Small intestine (tissue), 7 donors: ENCODE measurements around the gene WRNIP1. TPM values are rescaled to one million over a fixed set of nuclear protein-coding genes. Genes with fewer than 3 reads are reported as not detected.

Experiments
- DNase-seq, 2 donors: peaks; one replicate each; pipeline versions ENCODE4 v3.0.0 to v3.0.0-alpha.2; 2013
- FAIRE-seq: peaks from 2 replicates; lab custom pipeline; 2012; peaks lifted over from hg19 to GRCh38; lab: Jason Lieb, UNC
- H3K27ac ChIP-seq, 3 donors: one replicate each; pipeline ENCODE4 v1.5.1; 2013; ENCODE audit warnings: low read length in 2 of 3, mild to moderate bottlenecking in 2 of 3, control low read depth in 1 of 3, inconsistent platforms in 1 of 3, low read depth in 1 of 3, moderate library complexity in 1 of 3
- H3K27me3 ChIP-seq, 3 donors: one replicate each; pipeline ENCODE4 v1.6.1; 2013; ENCODE audit warnings: low read length in 3 of 3, inconsistent platforms in 1 of 3; ENCODE audit not compliant: control insufficient read depth in 3 of 3, insufficient read depth in 3 of 3
- H3K36me3 ChIP-seq, 3 donors: one replicate each; pipeline ENCODE4 v1.6.1; 2013; ENCODE audit warnings: low read length in 3 of 3, inconsistent platforms in 1 of 3, low read depth in 1 of 3, mild to moderate bottlenecking in 1 of 3, moderate library complexity in 1 of 3; ENCODE audit not compliant: control insufficient read depth in 3 of 3, insufficient read depth in 2 of 3
- H3K4me1 ChIP-seq, 3 donors: one replicate each; pipeline ENCODE4 v1.6.1; 2013; ENCODE audit warnings: low read length in 2 of 3, inconsistent platforms in 1 of 3, low read depth in 1 of 3, mild to moderate bottlenecking in 1 of 3, moderate library complexity in 1 of 3; ENCODE audit not compliant: control insufficient read depth in 3 of 3, insufficient read depth in 2 of 3
- H3K4me3 ChIP-seq, 3 donors: one replicate each; pipeline ENCODE4 v1.5.1; 2013; ENCODE audit warnings: low read length in 3 of 3, control low read depth in 1 of 3, inconsistent platforms in 1 of 3, low read depth in 1 of 3, mild to moderate bottlenecking in 1 of 3, moderate library complexity in 1 of 3
- H3K9me3 ChIP-seq, 2 donors: one replicate each; pipeline ENCODE4 v1.6.1; 2013; ENCODE audit warnings: low read depth in 1 of 2, low read length in 1 of 2; ENCODE audit not compliant: control insufficient read depth in 2 of 2, insufficient read depth in 1 of 2
- WGBS, 3 donors: extraction: QIAGEN DNeasy Blood & Tissue Kit; methylation state at CpG; one replicate each; pipeline ENCODE4 v1.1.7; 2013; 5-methylcytosine and 5-hydroxymethylcytosine counted together
- polyA plus RNA-seq, 4 donors: library from polyadenylated mRNA; stranded (reverse) in 3 of 4; unstranded in 1 of 4; fragments of 200-250 nt in 3 of 4; fragments of 120-200 nt in 1 of 4; gene quantifications; one replicate each; pipeline versions ENCODE4 v1.2.1 to v1.2.3, GENCODE V29; 2013
- donor health status: healthy with polysubstance abuse.
- donor health status: control.
- donor health status: control.
- donor health status: Bipolar disorder and iron deficiency.
- donor health status: healthy.

Gene WRNIP1
- polyA plus RNA-seq, 4 donors = 35.1 to 52.2 (median 43.6) TPM

GRCh38 chr6:2725364-2725988 is 39.7 kb upstream of the WRNIP1 start:
- Histone ChIP-seq H3K4me1 (no peaks in the 10 kb centered on the region), H3K9me3 (no peaks in the 10 kb centered on the region)

GRCh38 chr6:2725999-2726567 is 39.1 kb upstream of the WRNIP1 start:
- Histone ChIP-seq H3K27me3 (no peaks in the 10 kb centered on the region), H3K4me1 (no peaks in the 10 kb centered on the region), H3K36me3 (no peaks in the 10 kb centered on the region), H3K9me3 (no peaks in the 10 kb centered on the region), H3K27ac (no peak overlapping the region), H3K4me3 (no peak overlapping the region)
- WGBS, 3 donors = 40 to 47% (median 41%) methylated on average over 8 of the region's 8 CpGs
- DNase-seq (peak; percentile 3 to 19), FAIRE-seq (no peak)

More at GRCh38 chr6:2725364-2725988, 39.7 kb upstream of the WRNIP1 start:
- 49 to 71% (median 61%) methylated on average over 8 of the region's 8 CpGs for WGBS, 3 donors
- H3K4me3 ChIP-seq = no peak overlapping the region
- no peak for DNase-seq
- no peaks in the 10 kb centered on the region for H3K36me3 ChIP-seq
- H3K27ac ChIP-seq = no peak overlapping the region
- H3K27me3 ChIP-seq = no peaks in the 10 kb centered on the region
- FAIRE-seq = no peak

- FAIRE-seq = no peak
Observed at GRCh38 chr6:2729921-2730320, 35.3 kb upstream of the WRNIP1 start.

GRCh38 chr6:2730353-2731107 is 34.7 kb upstream of the WRNIP1 start:
- Histone ChIP-seq H3K9me3 (no peaks in the 10 kb centered on the region), H3K4me3 (no peak overlapping the region), H3K27me3 (no peaks in the 10 kb centered on the region), H3K27ac (no peak overlapping the region), H3K4me1 (no peaks in the 10 kb centered on the region), H3K36me3 (no peaks in the 10 kb centered on the region)
- 72 to 76% (median 72%) methylated on average over 9 of the region's 9 CpGs for WGBS, 3 donors
- FAIRE-seq = no peak
- DNase-seq = no peak

More at GRCh38 chr6:2729921-2730320, 35.3 kb upstream of the WRNIP1 start:
- WGBS, 3 donors = 94 to 99% (median 95%) methylated on average over 10 of the region's 10 CpGs
- H3K9me3 ChIP-seq = no peaks in the 10 kb centered on the region
- H3K4me1 ChIP-seq = no peaks in the 10 kb centered on the region
- no peak for DNase-seq
- H3K36me3 ChIP-seq = no peaks in the 10 kb centered on the region
- no peak overlapping the region for H3K27ac ChIP-seq
- no peak overlapping the region for H3K4me3 ChIP-seq
- H3K27me3 ChIP-seq = no peaks in the 10 kb centered on the region

GRCh38 chr6:2731281-2731909 is 33.8 kb upstream of the WRNIP1 start:
- FAIRE-seq (no peak), DNase-seq (peak in 1 of 2 donors; percentile 7)
- Histone ChIP-seq H3K27me3 (no peaks in the 10 kb centered on the region), H3K4me1 (no peaks in the 10 kb centered on the region), H3K9me3 (no peaks in the 10 kb centered on the region), H3K27ac (no peak overlapping the region), H3K4me3 (no peak overlapping the region), H3K36me3 (no peaks in the 10 kb centered on the region)
- 22 to 58% (median 43%) methylated on average over 5 of the region's 5 CpGs for WGBS, 3 donors

GRCh38 chr6:2732503-2733089 is 32.6 kb upstream of the WRNIP1 start:
- no peaks in the 10 kb centered on the region for H3K36me3 ChIP-seq
- no peak overlapping the region for H3K4me3 ChIP-seq
- H3K4me1 ChIP-seq = no peaks in the 10 kb centered on the region
- H3K27ac ChIP-seq = no peak overlapping the region
- H3K9me3 ChIP-seq = no peaks in the 10 kb centered on the region
- H3K27me3 ChIP-seq = no peaks in the 10 kb centered on the region
- 46 to 53% (median 53%) methylated on average over 5 of the region's 5 CpGs for WGBS, 3 donors
- FAIRE-seq (no peak), DNase-seq (no peak)

GRCh38 chr6:2733324-2733723 is 31.9 kb upstream of the WRNIP1 start:
- no peaks in the 10 kb centered on the region for H3K36me3 ChIP-seq
- H3K4me3 ChIP-seq = no peak overlapping the region
- H3K27me3 ChIP-seq = no peaks in the 10 kb centered on the region
- FAIRE-seq = no peak
- H3K27ac ChIP-seq = no peak overlapping the region
- peak in 1 of 2 donors; percentile 3 for DNase-seq
- WGBS, 3 donors = 77 to 82% (median 77%) methylated on average over 5 of the region's 5 CpGs
- H3K4me1 ChIP-seq = no peaks in the 10 kb centered on the region
- H3K9me3 ChIP-seq = no peaks in the 10 kb centered on the region
